HS-27A (cell line): ENCODE measurements around the gene PSRC1.

Experiments
- DNase-seq: peaks from one replicate; pipeline ENCODE4 v3.0.0-alpha.2; 2012; ENCODE audit warnings: low read depth, missing footprints

The PSRC1 gene

GRCh38 chr1:109258481-109259466, 24.2 kb downstream of the PSRC1 start:
- no peak for DNase-seq

GRCh38 chr1:109257682-109258421, 25.1 kb downstream of the PSRC1 start:
- DNase-seq: no peak

- no peak for DNase-seq
These were observed 25.8 kb downstream of the PSRC1 start for GRCh38 chr1:109256971-109257681.

- no peak for DNase-seq
These were observed 26.9 kb downstream of the PSRC1 start for GRCh38 chr1:109256085-109256484.

GRCh38 chr1:109255678-109256077, 27.3 kb downstream of the PSRC1 start:
- no peak for DNase-seq

- DNase-seq: no peak
These were observed 27.8 kb downstream of the PSRC1 start for GRCh38 chr1:109255097-109255651.

GRCh38 chr1:109254621-109255096, 28.3 kb downstream of the PSRC1 start:
- DNase-seq: no peak

- no peak for DNase-seq
These were observed 28.9 kb downstream of the PSRC1 start for GRCh38 chr1:109253803-109254620.

GRCh38 chr1:109252893-109253802, 29.8 kb downstream of the PSRC1 start:
- DNase-seq: no peak

- no peak for DNase-seq
These were observed 30.6 kb downstream of the PSRC1 start for GRCh38 chr1:109252167-109252892.

- DNase-seq: no peak
These were observed 31.4 kb downstream of the PSRC1 start for GRCh38 chr1:109251277-109252166.

GRCh38 chr1:109250454-109251276, 32.3 kb downstream of the PSRC1 start:
- DNase-seq: no peak

- no peak for DNase-seq
These were observed 33.1 kb downstream of the PSRC1 start for GRCh38 chr1:109249654-109250401.

- peak; percentile 23 for DNase-seq
These were observed 33.9 kb downstream of the PSRC1 start, which contains the start of gene CELSR2 for GRCh38 chr1:109248797-109249629. Gene CELSR2 (plus strand): TSS chr1:109249539. CDS start chr1:109250080, 541 bp downstream.

- no peak for DNase-seq
These were observed 34.5 kb downstream of the PSRC1 start for GRCh38 chr1:109248444-109248796.
